Natural killer cell treated with Interleukin-12 subunit alpha and Interleukin-12 subunit beta and Interleukin-15 and Interleukin-18, amount 100 ng/mL, for 72 hours (primary cell): ENCODE measurements around the gene WFDC9. TPM values are rescaled to one million over a fixed set of nuclear protein-coding genes. Genes with fewer than 3 reads are reported as not detected.
"Not testable (repeated sequence)": the region's sequence is repeated elsewhere in the genome, so short reads cannot be mapped to it uniquely, and the experiment has no call there.

ENCODE experiments used
- ATAC-seq, 2 donors: fragments of 150-1000 bp; cut with Tn5 transposase in 1 of 2; sonication (Bioruptor Pico), chemical (Tn5 transposase) in 1 of 2; 2 replicates each; pipeline ENCODE4 v1.10.0; 2021
- DNase-seq: peaks from one replicate; pipeline ENCODE4 v3.0.0; 2022; ENCODE audit warnings: low spot score
- H3K27ac Mint-ChIP-seq, 2 donors: 1 replicate in 1 of 2; 2 replicates in 1 of 2; pipeline ENCODE4 v1.8.0; 2022; ENCODE audit warnings: mixed read lengths in 2 of 2, mild to moderate bottlenecking in 1 of 2, moderate library complexity in 1 of 2
- H3K27me3 Mint-ChIP-seq, 2 donors: 1 replicate in 1 of 2; 2 replicates in 1 of 2; pipeline ENCODE4 v1.8.0; 2022; ENCODE audit warnings: mixed read lengths in 2 of 2
- H3K36me3 Mint-ChIP-seq: one replicate; pipeline ENCODE4 v1.8.0; 2022; ENCODE audit warnings: mixed read lengths
- H3K4me1 Mint-ChIP-seq, 2 donors: 1 replicate in 1 of 2; 2 replicates in 1 of 2; pipeline ENCODE4 v1.8.0; 2022; ENCODE audit warnings: low read depth in 2 of 2, mixed read lengths in 2 of 2, mild to moderate bottlenecking in 1 of 2
- H3K4me3 Mint-ChIP-seq: one replicate; pipeline ENCODE4 v1.8.0; 2022; ENCODE audit warnings: mixed read lengths
- H3K9me3 Mint-ChIP-seq: 2 replicates; pipeline ENCODE4 v1.8.0; 2022; ENCODE audit warnings: mixed read lengths
- total RNA-seq, 2 donors: library from RNA; stranded (reverse); gene quantifications; one replicate each; pipeline ENCODE4 v1.2.3, GENCODE V29; 2022

Gene WFDC9
- total RNA-seq = not detected

GRCh38 chr20:45631184-45631583 lies at the start of gene WFDC9:
TSS of gene WFDC9 (minus strand) at chr20:45631284. CDS start at chr20:45610181, 21,103 bp downstream.
- no peaks in the 10 kb centered on the region for H3K4me1 Mint-ChIP-seq
- no peak for DNase-seq
- no peak within 1 kb of the TSS for H3K4me3 Mint-ChIP-seq
- H3K9me3 Mint-ChIP-seq = no peaks in the 10 kb centered on the region
- H3K36me3 Mint-ChIP-seq = no peaks in the 10 kb centered on the region
- H3K27ac Mint-ChIP-seq = no peak within 1 kb of the TSS
- H3K27me3 Mint-ChIP-seq = peaks cover 19 to 55% of the 10 kb centered on the region in 2 donors
- no peak for ATAC-seq

GRCh38 chr20:45679650-45680049 lies 48.6 kb upstream of the WFDC9 start:
- H3K27ac Mint-ChIP-seq = no peak overlapping the region
- H3K36me3 Mint-ChIP-seq = peaks cover 17% of the 10 kb centered on the region
- H3K9me3 Mint-ChIP-seq = peaks cover 3% of the 10 kb centered on the region
- H3K27me3 Mint-ChIP-seq = peaks cover 8 to 37% of the 10 kb centered on the region in 2 donors
- ATAC-seq (no peak), DNase-seq (no peak)
- H3K4me3 Mint-ChIP-seq = no peak overlapping the region
- peaks cover 0 to 3% of the 10 kb centered on the region in 2 donors for H3K4me1 Mint-ChIP-seq

GRCh38 chr20:45672765-45673164 lies 41.7 kb upstream of the WFDC9 start:
- H3K36me3 Mint-ChIP-seq = no peaks in the 10 kb centered on the region
- peaks cover 21 to 64% of the 10 kb centered on the region in 2 donors for H3K27me3 Mint-ChIP-seq
- H3K9me3 Mint-ChIP-seq = no peaks in the 10 kb centered on the region
- ATAC-seq (no peak), DNase-seq (no peak)
- no peaks in the 10 kb centered on the region for H3K4me1 Mint-ChIP-seq
- no peak overlapping the region for H3K4me3 Mint-ChIP-seq
- no peak overlapping the region for H3K27ac Mint-ChIP-seq

GRCh38 chr20:45670139-45670538 lies 39.1 kb upstream of the WFDC9 start, which contains the start of gene WFDC11:
TSS of gene WFDC11 (minus strand) at chr20:45670239. CDS start at chr20:45650600, 19,639 bp downstream.
- Mint-ChIP-seq H3K9me3 (no peaks in the 10 kb centered on the region), H3K4me3 (no peak within 1 kb of the TSS), H3K27ac (no peak within 1 kb of the TSS), H3K36me3 (peaks cover 1% of the 10 kb centered on the region), H3K27me3 (peaks cover 20 to 54% of the 10 kb centered on the region in 2 donors), H3K4me1 (no peaks in the 10 kb centered on the region)
- ATAC-seq (no peak), DNase-seq (no peak)

DNA sequence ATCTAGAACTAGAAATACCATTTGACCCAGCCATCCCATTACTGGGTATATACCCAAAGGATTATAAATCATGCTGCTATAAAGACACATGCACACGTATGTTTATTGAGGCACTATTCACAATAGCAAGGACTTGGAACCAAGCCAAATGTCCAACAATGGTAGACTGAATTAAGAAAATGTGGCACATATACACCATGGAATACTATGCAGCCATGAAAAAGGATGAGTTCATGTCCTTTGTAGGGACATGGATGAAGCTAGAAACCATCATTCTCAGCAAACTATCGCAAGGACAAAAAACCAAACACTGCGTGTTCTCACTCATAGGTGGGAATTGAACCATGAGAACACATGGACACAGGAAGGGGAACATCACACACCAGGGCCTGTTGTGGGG lies 26.0 kb upstream of the WFDC9 start:
- not testable (repeated sequence) for DNase-seq, H3K27ac Mint-ChIP-seq, H3K4me3 Mint-ChIP-seq, ATAC-seq, H3K9me3 Mint-ChIP-seq, H3K4me1 Mint-ChIP-seq, H3K36me3 Mint-ChIP-seq
- H3K27me3 Mint-ChIP-seq = peaks cover 15 to 24% of the 10 kb centered on the region in 2 donors

DNA sequence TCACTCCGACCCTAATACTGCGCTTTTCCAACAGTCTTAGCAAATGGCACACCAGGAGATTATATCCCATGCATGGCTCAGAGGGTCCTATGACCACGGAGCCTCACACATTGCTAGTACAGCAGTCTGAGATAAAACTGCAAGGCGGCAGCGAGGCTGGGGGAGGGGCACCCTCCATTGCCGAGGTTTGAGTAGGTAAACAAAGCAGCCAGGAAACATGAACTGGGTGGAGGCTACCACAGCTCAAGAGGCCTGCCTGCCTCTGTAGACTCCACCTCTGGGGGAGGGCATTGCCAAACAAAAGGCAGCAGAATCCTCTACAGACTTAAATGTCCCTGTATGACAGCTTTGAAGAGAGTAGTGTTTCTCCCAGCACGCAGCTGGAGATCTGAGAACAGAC lies 20.6 kb upstream of the WFDC9 start:
- H3K9me3 Mint-ChIP-seq, DNase-seq, H3K36me3 Mint-ChIP-seq, H3K4me3 Mint-ChIP-seq, H3K4me1 Mint-ChIP-seq, H3K27ac Mint-ChIP-seq, ATAC-seq: not testable (repeated sequence)
- peaks cover 15 to 24% of the 10 kb centered on the region in 2 donors for H3K27me3 Mint-ChIP-seq

DNA sequence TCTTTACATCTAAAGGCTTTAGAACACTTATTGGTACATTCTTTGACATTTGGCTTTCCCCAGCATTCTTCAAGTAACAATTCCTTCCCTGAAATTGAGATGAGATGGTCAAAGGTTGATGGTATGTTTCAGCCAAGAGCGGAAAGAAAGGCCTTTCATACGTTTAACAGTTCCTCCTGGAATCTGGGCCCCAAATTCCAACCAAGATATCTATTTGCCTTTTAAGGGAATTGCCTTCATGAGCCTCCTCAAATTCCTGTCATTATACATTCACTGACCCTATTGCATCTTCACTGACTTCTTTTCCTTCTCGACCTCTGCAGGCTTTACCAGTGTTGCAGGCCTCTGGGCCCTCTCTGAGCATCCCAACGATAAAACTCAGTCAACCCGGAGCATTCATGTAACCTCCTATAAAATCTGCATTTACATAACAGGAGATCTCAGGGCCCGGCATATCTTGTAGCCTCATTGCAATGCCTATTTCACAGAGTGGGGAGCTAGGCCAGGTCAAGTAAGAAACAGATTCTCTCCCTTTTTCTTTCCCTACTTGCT lies 18.3 kb upstream of the WFDC9 start:
- DNase-seq (no peak), ATAC-seq (no peak)
- peaks cover 16 to 25% of the 10 kb centered on the region in 2 donors for H3K27me3 Mint-ChIP-seq
- no peaks in the 10 kb centered on the region for H3K9me3 Mint-ChIP-seq
- H3K27ac Mint-ChIP-seq = no peak overlapping the region
- H3K4me1 Mint-ChIP-seq = no peaks in the 10 kb centered on the region
- H3K36me3 Mint-ChIP-seq = no peaks in the 10 kb centered on the region
- no peak overlapping the region for H3K4me3 Mint-ChIP-seq

- Mint-ChIP-seq H3K27ac (no peak overlapping the region), H3K4me1 (no peaks in the 10 kb centered on the region), H3K9me3 (no peaks in the 10 kb centered on the region), H3K27me3 (peaks cover 12 to 21% of the 10 kb centered on the region in 2 donors), H3K36me3 (no peaks in the 10 kb centered on the region), H3K4me3 (no peak overlapping the region)
- DNase-seq = no peak
- ATAC-seq = peak; percentile 53
Measured at GRCh38 chr20:45647441-45648050, 16.5 kb upstream of the WFDC9 start.

DNA sequence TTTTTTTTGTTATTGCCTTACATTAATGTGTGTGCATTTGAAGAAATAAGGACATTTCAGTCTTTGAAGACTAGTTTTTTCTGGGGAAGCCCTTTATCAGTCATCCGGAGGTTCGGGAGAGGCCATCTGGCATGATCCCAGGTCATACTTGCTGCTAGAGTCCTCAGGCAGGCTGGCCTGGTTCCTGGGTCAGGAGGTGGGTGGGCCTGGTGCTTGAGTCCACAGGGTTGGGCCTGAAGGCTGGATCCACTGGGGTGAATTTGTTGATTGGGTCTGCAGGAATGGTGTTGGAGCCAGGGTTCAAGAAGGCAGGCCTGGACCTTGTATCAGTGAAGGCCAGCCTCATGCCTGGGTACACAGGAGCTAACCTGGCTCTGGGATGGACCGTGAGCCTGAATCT lies 15.8 kb upstream of the WFDC9 start:
- Mint-ChIP-seq H3K27me3 (peaks cover 8 to 19% of the 10 kb centered on the region in 2 donors), H3K4me3 (no peak overlapping the region), H3K4me1 (no peaks in the 10 kb centered on the region), H3K36me3 (no peaks in the 10 kb centered on the region), H3K27ac (no peak overlapping the region), H3K9me3 (no peaks in the 10 kb centered on the region)
- DNase-seq (no peak), ATAC-seq (peak in 1 of 2 donors; percentile 15)

DNA sequence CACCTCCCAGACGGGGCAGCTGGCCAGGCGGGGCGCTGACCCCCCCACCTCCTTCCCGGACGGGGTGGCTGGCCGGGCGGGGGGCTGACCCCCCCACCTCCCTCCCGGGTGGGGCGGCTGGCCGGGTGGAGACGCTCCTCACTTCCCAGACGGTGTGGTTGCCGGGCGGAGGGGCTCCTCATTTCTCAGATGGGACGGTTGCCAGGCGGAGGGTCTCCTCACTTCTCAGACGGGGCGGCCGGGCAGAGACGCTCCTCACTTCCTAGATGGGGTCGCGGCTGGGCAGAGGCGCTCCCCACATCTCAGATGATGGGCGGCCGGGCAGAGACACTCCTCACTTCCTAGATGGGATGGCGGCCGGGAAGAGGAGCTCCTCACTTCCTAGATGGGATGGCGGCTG lies 14.8 kb upstream of the WFDC9 start:
- peaks cover 8 to 19% of the 10 kb centered on the region in 2 donors for H3K27me3 Mint-ChIP-seq
- not testable (repeated sequence) for ATAC-seq, H3K9me3 Mint-ChIP-seq, H3K4me1 Mint-ChIP-seq, H3K4me3 Mint-ChIP-seq, DNase-seq, H3K36me3 Mint-ChIP-seq, H3K27ac Mint-ChIP-seq

DNA sequence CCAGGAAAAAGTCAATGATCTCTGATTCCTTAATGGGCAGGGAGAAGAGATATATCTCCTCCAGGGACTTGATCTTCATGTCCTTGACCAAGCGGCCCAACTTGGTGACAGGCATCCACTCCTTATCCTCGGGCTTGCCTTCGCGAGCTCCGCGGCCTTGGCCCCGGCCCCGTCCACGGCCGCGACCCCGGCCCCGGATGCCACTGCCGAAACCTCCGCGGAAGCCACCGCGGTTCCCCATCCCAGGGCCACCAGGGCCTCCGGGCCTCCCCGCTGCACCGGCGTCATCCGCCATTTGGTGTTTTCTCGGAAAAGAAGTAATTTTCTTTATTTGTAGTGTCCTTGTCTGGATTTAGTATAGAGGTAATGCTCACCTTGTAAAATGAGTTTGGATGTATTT lies 10.0 kb upstream of the WFDC9 start:
- not testable (repeated sequence) for ATAC-seq, H3K27ac Mint-ChIP-seq, DNase-seq, H3K36me3 Mint-ChIP-seq, H3K4me3 Mint-ChIP-seq, H3K4me1 Mint-ChIP-seq, H3K9me3 Mint-ChIP-seq
- H3K27me3 Mint-ChIP-seq = peaks cover 17 to 38% of the 10 kb centered on the region in 2 donors

DNA sequence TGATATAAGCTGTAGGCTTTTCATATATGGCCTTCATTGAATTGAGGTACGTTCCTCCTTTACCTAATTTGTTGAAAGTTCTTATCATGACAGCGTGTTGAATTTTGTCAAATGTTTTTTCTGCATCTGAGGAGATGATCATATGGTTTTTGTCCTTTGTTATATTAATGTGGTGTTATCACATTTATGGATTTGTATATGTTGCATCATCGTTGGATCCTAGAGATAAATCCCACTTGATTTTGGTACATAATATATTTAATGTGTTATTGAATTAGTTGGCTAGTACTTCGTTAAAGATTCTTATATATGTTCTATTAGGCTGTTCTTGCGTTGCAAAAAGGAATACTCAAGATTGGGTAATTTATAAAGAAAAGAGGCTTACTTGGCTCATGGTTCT lies 8.6 kb upstream of the WFDC9 start:
- Mint-ChIP-seq H3K36me3 (no peaks in the 10 kb centered on the region), H3K4me3 (no peak overlapping the region), H3K4me1 (no peaks in the 10 kb centered on the region), H3K27me3 (peaks cover 16 to 36% of the 10 kb centered on the region in 2 donors), H3K27ac (no peak overlapping the region), H3K9me3 (no peaks in the 10 kb centered on the region)
- ATAC-seq = no peak
- DNase-seq = no peak

GRCh38 chr20:45636513-45636912 lies 5.4 kb upstream of the WFDC9 start:
- Mint-ChIP-seq H3K36me3 (no peaks in the 10 kb centered on the region), H3K27me3 (peaks cover 18 to 39% of the 10 kb centered on the region in 2 donors), H3K4me3 (no peak overlapping the region), H3K4me1 (no peaks in the 10 kb centered on the region), H3K9me3 (no peaks in the 10 kb centered on the region), H3K27ac (no peak overlapping the region)
- no peak for ATAC-seq
- DNase-seq = no peak

GRCh38 chr20:45630371-45630770 lies 713 bp downstream of the WFDC9 start:
- H3K9me3 Mint-ChIP-seq = no peaks in the 10 kb centered on the region
- H3K27me3 Mint-ChIP-seq = peaks cover 21 to 57% of the 10 kb centered on the region in 2 donors
- ATAC-seq (no peak), DNase-seq (no peak)
- no peaks in the 10 kb centered on the region for H3K4me1 Mint-ChIP-seq
- no peaks in the 10 kb centered on the region for H3K36me3 Mint-ChIP-seq
- H3K4me3 Mint-ChIP-seq = no peak overlapping the region
- H3K27ac Mint-ChIP-seq = no peak overlapping the region
